GM20431 (cell line): ENCODE results near the gene PKNOX2.

Experiments
- in situ Hi-C: fragments of 300-500 bp; cut with MseI, MboI; formaldehyde crosslinking; loops from one replicate; pipeline ENCODE4 v1.15.0; 2020; ENCODE audit warnings: low sequenced_read_pairs; ENCODE audit not compliant: unreplicated experiment

Gene PKNOX2

DNA sequence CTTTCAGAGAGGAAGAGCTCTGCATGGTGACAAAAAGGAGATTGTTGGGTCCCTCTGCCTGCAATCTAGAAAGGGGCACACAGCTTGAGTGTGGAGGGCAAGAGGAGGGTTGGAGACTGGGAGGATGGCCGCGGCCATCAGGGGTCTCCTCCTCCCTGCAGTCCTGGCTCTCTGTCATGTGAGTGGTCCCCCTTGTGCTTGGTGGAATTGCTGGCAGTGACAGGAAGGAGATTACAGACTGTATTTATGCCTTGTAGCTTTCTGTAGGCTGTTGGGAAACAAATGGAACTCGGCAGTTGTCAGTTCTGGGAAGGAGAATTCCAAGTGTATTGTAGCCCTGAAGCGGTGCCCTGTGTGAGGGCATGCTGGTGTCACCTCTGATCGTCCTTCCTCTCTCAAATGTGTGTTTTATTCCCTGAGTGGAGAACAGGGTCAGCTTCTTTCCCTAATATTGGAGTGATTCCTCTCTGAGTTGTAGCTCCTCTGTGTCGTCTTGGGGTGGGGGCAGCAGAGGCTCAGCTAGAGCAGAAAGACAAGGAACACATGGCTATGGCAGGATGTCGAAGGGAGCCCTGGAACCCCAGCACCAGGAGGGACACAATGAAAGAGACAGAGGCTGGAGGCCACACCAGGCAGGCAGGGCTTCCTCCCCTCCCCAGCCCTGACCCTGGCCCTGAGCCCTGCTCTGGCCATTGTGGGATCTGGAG, 163.1 kb downstream of the PKNOX2 start:
- in situ Hi-C loops = loop anchor here (25.0 kb wide), 1 partner anchor 365 kb away; the partner anchor contains the start of gene CCDC15

DNA sequence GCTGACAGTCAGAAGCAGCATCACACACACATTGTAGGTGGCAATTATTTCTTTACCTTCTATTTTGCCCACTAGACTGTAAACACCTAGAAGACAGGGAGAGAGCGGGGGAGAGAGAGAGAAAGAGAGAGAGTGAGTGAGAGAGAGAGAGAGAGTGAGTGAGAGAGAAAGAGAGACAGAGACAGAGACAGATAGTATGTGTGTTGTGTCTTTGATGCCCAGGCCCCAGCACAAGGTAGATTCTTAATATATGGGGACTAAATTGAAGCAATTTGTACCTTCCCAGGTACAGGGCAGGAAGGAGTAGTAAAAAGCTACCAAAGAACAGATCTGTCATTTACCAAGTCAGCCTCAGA, 163.7 kb downstream of the PKNOX2 start:
- in situ Hi-C loops = loop anchor here (25.0 kb wide), 1 partner anchor 366 kb away; the partner anchor contains the start of gene CCDC15

GRCh38 chr11:125329786-125330185, 165.2 kb downstream of the PKNOX2 start:
- in situ Hi-C loops = loop anchor here (25.0 kb wide), 1 partner anchor 367 kb away; the partner anchor contains the start of gene CCDC15

GRCh38 chr11:125330462-125331325, 166.1 kb downstream of the PKNOX2 start:
- in situ Hi-C loops = loop anchor here (25.0 kb wide), 1 partner anchor 368 kb away; the partner anchor contains the start of gene CCDC15

GRCh38 chr11:125331357-125332035, 166.9 kb downstream of the PKNOX2 start:
- in situ Hi-C loops = loop anchor here (25.0 kb wide), 1 partner anchor 369 kb away; the partner anchor contains the start of gene CCDC15

DNA sequence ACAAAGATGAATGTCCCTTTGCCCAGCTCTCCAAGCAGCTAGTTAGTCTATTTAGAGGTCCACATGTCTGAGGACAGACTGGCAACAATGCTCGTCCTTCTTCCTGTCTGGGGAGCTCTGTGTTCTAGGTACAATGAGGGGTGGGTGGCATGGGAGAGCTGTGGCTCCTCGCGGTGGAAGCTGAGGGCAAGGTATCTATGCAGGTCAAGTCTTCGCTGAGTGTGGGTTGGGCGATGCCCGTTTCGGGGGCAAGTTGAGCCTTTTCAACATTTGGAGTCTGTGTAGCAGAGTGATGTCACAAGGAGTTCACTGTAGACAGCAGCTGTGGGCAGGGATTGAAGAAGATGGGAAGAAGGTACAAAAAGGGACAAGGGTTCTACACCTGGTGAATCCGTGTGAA, 168.3 kb downstream of the PKNOX2 start:
- in situ Hi-C loops = loop anchor here (25.0 kb wide), 1 partner anchor 371 kb away; the partner anchor contains the start of gene CCDC15

- in situ Hi-C loops = loop anchor here (25.0 kb wide), 1 partner anchor 371 kb away; the partner anchor contains the start of gene CCDC15
Measured at GRCh38 chr11:125333354-125334073, 169.0 kb downstream of the PKNOX2 start.

DNA sequence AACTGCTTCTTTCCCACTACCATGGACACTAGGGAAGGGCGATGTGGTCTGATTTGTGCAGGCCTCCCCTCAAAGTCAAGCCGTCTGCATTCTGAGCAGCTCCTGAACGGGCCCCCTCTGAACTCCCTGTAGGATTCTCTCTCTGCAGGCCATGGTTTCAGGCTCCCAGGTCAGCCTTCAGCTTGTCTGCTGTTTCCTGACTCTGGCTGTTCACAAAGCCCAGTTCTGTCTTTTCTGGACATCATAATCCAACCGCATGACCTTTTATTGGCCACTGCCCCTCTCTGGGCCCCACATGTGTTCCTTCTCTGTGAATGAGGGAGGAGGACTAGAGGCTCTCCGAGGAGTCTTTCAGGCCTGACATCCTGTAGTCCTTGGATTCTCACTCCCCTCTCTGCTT, 170.6 kb downstream of the PKNOX2 start:
- in situ Hi-C loops = loop anchor here (25.0 kb wide), 1 partner anchor 373 kb away; the partner anchor contains the start of gene CCDC15

- in situ Hi-C loops = loop anchor here (25.0 kb wide), 1 partner anchor 376 kb away; the partner anchor contains the start of gene CCDC15
Measured at GRCh38 chr11:125337836-125338834, 173.6 kb downstream of the PKNOX2 start.

- in situ Hi-C loops = loop anchor here (25.0 kb wide), 1 partner anchor 377 kb away; the partner anchor contains the start of gene CCDC15
Measured at GRCh38 chr11:125338886-125339811, 174.6 kb downstream of the PKNOX2 start.

DNA sequence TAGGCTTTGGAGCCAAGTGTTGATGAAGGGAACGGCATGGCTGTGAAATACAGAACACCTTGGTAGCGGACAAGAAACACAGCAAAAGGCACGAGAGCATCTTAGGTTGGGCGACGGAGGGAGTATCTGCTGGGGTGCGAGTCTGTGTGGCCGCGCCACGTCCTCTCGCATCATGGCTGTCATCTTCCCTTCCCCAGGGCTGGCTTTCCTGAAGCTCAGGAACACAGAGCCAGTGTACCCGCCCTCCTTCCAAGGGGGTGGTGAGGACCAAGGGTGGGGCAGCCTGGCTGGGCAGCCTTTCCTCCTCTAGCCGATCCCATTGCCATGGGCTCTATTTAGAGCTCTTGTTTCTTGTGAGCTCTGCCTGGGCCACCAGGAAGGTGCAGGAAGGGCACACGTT, 177.1 kb downstream of the PKNOX2 start:
- in situ Hi-C loops = loop anchor here (25.0 kb wide), 1 partner anchor 379 kb away; the partner anchor contains the start of gene CCDC15

GRCh38 chr11:125342281-125342930, 177.9 kb downstream of the PKNOX2 start:
- in situ Hi-C loops = loop anchor here (25.0 kb wide), 1 partner anchor 380 kb away; the partner anchor contains the start of gene CCDC15

- in situ Hi-C loops = loop anchor here (25.0 kb wide), 1 partner anchor 381 kb away; the partner anchor contains the start of gene CCDC15
Measured at GRCh38 chr11:125343086-125343717, 178.7 kb downstream of the PKNOX2 start.

- in situ Hi-C loops = loop anchor here (25.0 kb wide), 1 partner anchor 381 kb away; the partner anchor contains the start of gene CCDC15
Measured at GRCh38 chr11:125343718-125344131, 179.2 kb downstream of the PKNOX2 start.

- in situ Hi-C loops = loop anchor here (25.0 kb wide), 1 partner anchor 383 kb away; the partner anchor contains the start of gene CCDC15
Measured at GRCh38 chr11:125344846-125345420, 180.4 kb downstream of the PKNOX2 start.
